A549 treated with AZD9567 at 1 μM for 4 hours (cell line): Measurements from ENCODE around the gene PPP4R1. TPM values are rescaled to one million over a fixed set of nuclear protein-coding genes. Genes with fewer than 3 reads are reported as not detected.

Source experiments
- total RNA-seq: library from RNA; stranded (reverse); fragments of 200-300 nt; extraction: Qiagen RNA extraction; gene quantifications from 5 replicates; pipeline ENCODE4 v1.2.3, GENCODE V29; 2022; ENCODE audit not compliant: insufficient read depth

Gene PPP4R1, protein sequence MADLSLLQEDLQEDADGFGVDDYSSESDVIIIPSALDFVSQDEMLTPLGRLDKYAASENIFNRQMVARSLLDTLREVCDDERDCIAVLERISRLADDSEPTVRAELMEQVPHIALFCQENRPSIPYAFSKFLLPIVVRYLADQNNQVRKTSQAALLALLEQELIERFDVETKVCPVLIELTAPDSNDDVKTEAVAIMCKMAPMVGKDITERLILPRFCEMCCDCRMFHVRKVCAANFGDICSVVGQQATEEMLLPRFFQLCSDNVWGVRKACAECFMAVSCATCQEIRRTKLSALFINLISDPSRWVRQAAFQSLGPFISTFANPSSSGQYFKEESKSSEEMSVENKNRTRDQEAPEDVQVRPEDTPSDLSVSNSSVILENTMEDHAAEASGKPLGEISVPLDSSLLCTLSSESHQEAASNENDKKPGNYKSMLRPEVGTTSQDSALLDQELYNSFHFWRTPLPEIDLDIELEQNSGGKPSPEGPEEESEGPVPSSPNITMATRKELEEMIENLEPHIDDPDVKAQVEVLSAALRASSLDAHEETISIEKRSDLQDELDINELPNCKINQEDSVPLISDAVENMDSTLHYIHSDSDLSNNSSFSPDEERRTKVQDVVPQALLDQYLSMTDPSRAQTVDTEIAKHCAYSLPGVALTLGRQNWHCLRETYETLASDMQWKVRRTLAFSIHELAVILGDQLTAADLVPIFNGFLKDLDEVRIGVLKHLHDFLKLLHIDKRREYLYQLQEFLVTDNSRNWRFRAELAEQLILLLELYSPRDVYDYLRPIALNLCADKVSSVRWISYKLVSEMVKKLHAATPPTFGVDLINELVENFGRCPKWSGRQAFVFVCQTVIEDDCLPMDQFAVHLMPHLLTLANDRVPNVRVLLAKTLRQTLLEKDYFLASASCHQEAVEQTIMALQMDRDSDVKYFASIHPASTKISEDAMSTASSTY
- 33.2 to 53.3 TPM (median 35.3 TPM) in 5 replicates for total RNA-seq

DNA sequence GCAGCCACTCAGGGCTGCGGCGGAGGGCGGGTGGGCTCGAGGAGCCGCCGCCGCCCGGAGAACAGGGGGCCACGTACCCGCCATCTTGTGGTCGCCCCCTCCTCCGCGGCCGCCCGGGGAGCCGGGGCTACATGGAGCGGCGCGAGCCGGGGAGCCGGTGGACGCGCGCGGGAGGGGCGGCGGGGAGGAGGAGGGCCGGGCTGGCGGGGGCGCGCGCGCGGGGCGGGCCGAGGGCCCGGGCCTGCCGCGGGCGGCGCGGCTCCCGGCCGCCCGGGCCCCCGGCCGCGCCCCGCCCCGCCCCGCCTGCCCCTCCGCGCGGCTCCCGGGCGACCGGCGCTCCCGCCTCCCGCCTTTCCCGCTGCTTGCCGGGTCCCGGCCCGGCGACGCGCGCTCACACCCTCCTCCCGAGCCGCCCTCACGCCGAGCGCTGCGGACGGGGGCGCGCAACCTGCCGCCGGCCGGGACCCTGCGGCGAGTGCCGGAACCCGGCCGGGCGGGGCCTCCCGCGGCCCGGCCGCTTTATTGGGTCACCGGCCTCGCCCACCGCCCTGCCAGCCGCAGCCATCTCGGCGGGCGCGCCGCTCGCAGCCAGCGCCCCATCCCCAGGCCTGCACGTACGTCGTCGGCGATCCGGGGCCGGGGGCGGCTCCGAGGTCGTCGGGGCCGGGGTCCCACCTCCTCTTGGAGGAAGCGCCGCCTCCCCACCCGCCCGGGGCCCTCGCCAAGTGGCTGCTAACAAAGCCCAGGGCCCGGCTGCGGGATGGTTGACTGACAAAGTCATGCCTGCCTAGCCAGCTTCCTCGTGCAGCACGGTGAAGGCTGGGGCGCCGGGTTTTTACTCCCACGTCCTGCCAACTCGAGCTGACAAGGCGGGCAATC, at the start of gene PPP4R1:
TSS of gene PPP4R1 (minus strand) at position 159 of the 879 bp plus-strand sequence. CDS start at position 84, 75 bp downstream.

Other genes starting within 250 kb of the PPP4R1 start
- 26.1 to 36.1 TPM (median 30.1 TPM) in 5 replicates for gene RALBP1, start 139.0 kb downstream of the PPP4R1 start, total RNA-seq
- gene RAB31, start 93.7 kb upstream of the PPP4R1 start, total RNA-seq, result 17.9 to 26.4 TPM (median 20.4 TPM) in 5 replicates